HCT116 (cell line): ENCODE results near the gene TYMP. TPM values are rescaled to one million over a fixed set of nuclear protein-coding genes. Genes with fewer than 3 reads are reported as not detected.

Source experiments
- ATAC-seq: fragments of 200-7000 bp; cut with Tn5 transposase; 2 replicates; pipeline ENCODE4 v1.9.1; 2020; ENCODE audit warnings: mild to moderate bottlenecking, moderate library complexity
- BruUV-seq: library from RNA; stranded (reverse); fragments of 400-500 nt; replicated peaks from 2 replicates; lab custom pipeline; 2021; lab: Mats Ljungman, UMichigan
- CTCF ChIA-PET: fragments of 300-600 bp; sonication (Branson Sonifier 250); formaldehyde crosslinking; loops from one replicate; lab custom pipeline; 2021; ENCODE audit warnings: antibody characterized with exemption; lab: Charles Lee
- POLR2A ChIA-PET: fragments of 300-600, 350-600 bp; sonication (Branson Sonifier 250); formaldehyde crosslinking; loops from one replicate; lab custom pipeline; 2021; ENCODE audit warnings: antibody characterized with exemption; lab: Charles Lee
- RAD21 ChIA-PET, 2 experiments: fragments of 300-600 bp; sonication (Branson Sonifier 250); formaldehyde crosslinking; loops; one replicate each; lab custom pipeline; 2023; ENCODE audit warnings: low total read pairs in 2 of 2; ENCODE audit not compliant: uncharacterized antibody in 2 of 2, unreplicated experiment in 2 of 2, low non-redundant PET in 1 of 2; lab: Charles Lee
- DNase-seq: peaks from one replicate; pipeline ENCODE4 v3.0.0-alpha.2; 2010; ENCODE audit warnings: low read depth, low spot score
- H2AFZ ChIP-seq: fragments of 200-600 bp; shearing (Covaris generic), sonication (generic); 2 replicates; pipeline ENCODE4 v1.6.1; 2017; ENCODE audit warnings: low read depth, mixed run types, mixed read lengths, antibody characterized with exemption, low read length; ENCODE audit not compliant: poor library complexity, severe bottlenecking
- H3K27ac ChIP-seq: 2 replicates; pipeline ENCODE4 v1.5.1; 2012; ENCODE audit warnings: low read depth, low read length
- H3K27me3 ChIP-seq: fragments of 200-600 bp; sonication (generic); 2 replicates; pipeline ENCODE4 v1.6.1; 2016; ENCODE audit warnings: mixed run types, low read length, mixed read lengths; ENCODE audit not compliant: insufficient read depth
- H3K36me3 ChIP-seq, 2 experiments: fragments of 200-500 bp in 1 of 2; fragments of 200-600 bp in 1 of 2; sonication (Bioruptor generic) in 1 of 2; sonication (generic) in 1 of 2; 2 replicates each; pipeline versions ENCODE4 v1.5.1 to v1.6.1; 2014 to 2016; ENCODE audit warnings: low read length in 2 of 2, inconsistent platforms in 1 of 2, mixed read lengths in 1 of 2, mixed run types in 1 of 2; ENCODE audit not compliant: insufficient read depth in 2 of 2, control insufficient read depth in 1 of 2
- H3K4me1 ChIP-seq, 2 experiments: fragments of 200-600 bp in 1 of 2; sonication (generic) in 1 of 2; 2 replicates each; pipeline versions ENCODE4 v1.5.1 to v1.6.1; 2012 to 2017; ENCODE audit warnings: low read length in 2 of 2, inconsistent platforms in 1 of 2, mild to moderate bottlenecking in 1 of 2, mixed read lengths in 1 of 2, mixed run types in 1 of 2, moderate library complexity in 1 of 2; ENCODE audit not compliant: insufficient read depth in 2 of 2, control insufficient read depth in 1 of 2
- H3K4me2 ChIP-seq: fragments of 200-600 bp; sonication (generic); 2 replicates; pipeline ENCODE4 v1.6.1; 2017; ENCODE audit warnings: mixed run types, low read length, mixed read lengths
- H3K4me3 ChIP-seq, 2 experiments: fragments of 200-600 bp in 1 of 2; sonication (generic) in 1 of 2; replicated peaks in 1 of 2; 2 replicates each; pipeline ENCODE4 v1.5.1; 2011 to 2016; ENCODE audit warnings: low read length in 2 of 2, control low read depth in 1 of 2, low read depth in 1 of 2, mild to moderate bottlenecking in 1 of 2, mixed read lengths in 1 of 2, mixed run types in 1 of 2
- H3K79me2 ChIP-seq: fragments of 200-600 bp; sonication (generic); 2 replicates; pipeline ENCODE4 v1.6.1; 2017; ENCODE audit warnings: mild to moderate bottlenecking, mixed run types, low read length, moderate library complexity, mixed read lengths; ENCODE audit not compliant: insufficient read depth
- H3K9ac ChIP-seq: fragments of 200-600 bp; sonication (generic); 2 replicates; pipeline ENCODE4 v1.6.1; 2016; ENCODE audit warnings: low read length, mixed read lengths
- H3K9me2 ChIP-seq: fragments of 200-600 bp; sonication (generic), shearing (Covaris generic); 2 replicates; pipeline ENCODE4 v1.6.1; 2017; ENCODE audit warnings: mixed run types, mild to moderate bottlenecking, moderate library complexity; ENCODE audit not compliant: insufficient read depth
- H3K9me3 ChIP-seq, 2 experiments: fragments of 200-500 bp in 1 of 2; fragments of 200-600 bp in 1 of 2; sonication (Bioruptor generic) in 1 of 2; sonication (generic) in 1 of 2; 2 replicates each; pipeline ENCODE4 v1.6.1; 2014 to 2017; ENCODE audit warnings: low read length in 2 of 2, mixed read lengths in 2 of 2, inconsistent platforms in 1 of 2, low read depth in 1 of 2, mild to moderate bottlenecking in 1 of 2, mixed run types in 1 of 2, moderate library complexity in 1 of 2; ENCODE audit not compliant: control insufficient read depth in 1 of 2, insufficient read depth in 1 of 2
- H4K20me1 ChIP-seq: fragments of 200-600 bp; sonication (generic), shearing (Covaris generic); 2 replicates; pipeline ENCODE4 v1.6.1; 2017; ENCODE audit warnings: mixed run types, mild to moderate bottlenecking, moderate library complexity; ENCODE audit not compliant: insufficient read depth
- CEBPB ChIP-seq: IDR thresholded peaks from 2 replicates; pipeline ENCODE4 v1.6.1; 2012; ENCODE audit warnings: low read depth
- ELF1 ChIP-seq: IDR thresholded peaks from 2 replicates; pipeline ENCODE4 v1.6.1; 2012; ENCODE audit warnings: low read depth, borderline replicate concordance
- EZH2phosphoT487 ChIP-seq: fragments of 200-600 bp; IDR thresholded peaks from 2 replicates; pipeline ENCODE4 v1.6.1; 2018; ENCODE audit warnings: antibody characterized with exemption, borderline replicate concordance
- FOSL1 ChIP-seq: IDR thresholded peaks from 2 replicates; pipeline ENCODE4 v1.6.1; 2012; ENCODE audit warnings: low read depth
- JUND ChIP-seq: IDR thresholded peaks from 2 replicates; pipeline ENCODE4 v1.6.1; 2012
- RAD21 ChIP-seq: IDR thresholded peaks from 2 replicates; pipeline ENCODE4 v1.6.1; 2012; ENCODE audit warnings: low read depth, mild to moderate bottlenecking
- SIN3A ChIP-seq: IDR thresholded peaks from 2 replicates; pipeline ENCODE4 v1.6.1; 2012; ENCODE audit warnings: low read depth
- SRF ChIP-seq: IDR thresholded peaks from 2 replicates; pipeline ENCODE4 v1.6.1; 2012; ENCODE audit warnings: low read depth
- TCF7L2 ChIP-seq: IDR thresholded peaks from 2 replicates; pipeline ENCODE4 v1.7.0; 2011; ENCODE audit warnings: borderline replicate concordance, inconsistent platforms; ENCODE audit not compliant: insufficient read depth, insufficient read length; ENCODE audit errors: extremely low read depth
- intact Hi-C: fragments of 100-400 bp; cut with micrococcal nuclease; formaldehyde crosslinking; loops from 2 replicates; pipeline ENCODE4 v1.10.0; 2022
- total RNA-seq: library from RNA; stranded (reverse); gene quantifications from one replicate; pipeline ENCODE4 v1.2.1, GENCODE V29; 2021; ENCODE audit not compliant: unreplicated experiment
- TF ChIP-seq, protein P1 (sequence below): IDR thresholded peaks from 2 replicates; pipeline ENCODE4 v1.6.1; 2012; ENCODE audit warnings: low read depth
- TF ChIP-seq, protein P2 (sequence below): IDR thresholded peaks from 2 replicates; pipeline ENCODE4 v1.6.1; 2011; ENCODE audit warnings: mild to moderate bottlenecking, low read length, moderate library complexity; ENCODE audit not compliant: insufficient replicate concordance; ENCODE audit errors: extremely low read depth
- TF ChIP-seq, protein P3 (sequence below), 3 experiments: fragments of 200-600 bp in 1 of 3; sonication (generic) in 1 of 3; IDR thresholded peaks in 2 of 3; conservative IDR thresholded peaks in 1 of 3; 2 replicates each; pipeline ENCODE4 v1.5.1; 2012 to 2017; ENCODE audit warnings: low read depth in 2 of 3, low read length in 2 of 3, antibody characterized with exemption in 1 of 3, borderline replicate concordance in 1 of 3, control low read depth in 1 of 3, mild to moderate bottlenecking in 1 of 3, mixed read lengths in 1 of 3, mixed run types in 1 of 3, moderate library complexity in 1 of 3; ENCODE audit not compliant: insufficient read depth in 1 of 3

The TYMP gene
- total RNA-seq, 1 experiment from 2014 or later = 43.2 TPM

DNA sequence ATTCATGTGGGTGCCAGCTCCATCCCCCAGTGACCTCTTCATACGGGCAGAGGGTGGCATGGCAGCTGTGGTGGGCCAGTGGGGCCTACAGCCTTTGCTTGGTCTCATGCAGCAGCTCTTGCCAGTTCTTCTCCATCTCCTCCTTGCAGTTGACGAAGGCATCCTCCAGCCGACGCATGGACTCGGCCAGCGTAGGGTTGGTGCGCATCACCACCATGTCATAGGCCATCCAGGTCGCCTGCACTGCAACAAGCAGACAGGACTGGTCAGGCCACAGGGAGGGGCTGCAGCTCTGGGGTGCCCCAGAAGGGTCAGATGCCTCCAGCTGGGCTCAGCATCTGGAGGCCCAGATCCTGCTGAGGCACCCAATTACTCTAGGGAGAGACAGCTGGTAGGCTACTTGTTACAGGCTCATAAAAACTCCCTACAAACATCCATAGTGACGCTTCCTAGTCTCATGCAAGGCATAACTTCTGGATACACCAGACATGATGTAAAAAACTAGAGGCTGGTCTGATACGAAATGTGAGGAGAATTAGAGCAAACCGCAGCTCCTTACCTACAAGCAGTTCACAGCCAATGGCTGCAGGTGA lies 21.4 kb upstream of the TYMP start (continued):
- TF ChIP-seq, protein P1, sequence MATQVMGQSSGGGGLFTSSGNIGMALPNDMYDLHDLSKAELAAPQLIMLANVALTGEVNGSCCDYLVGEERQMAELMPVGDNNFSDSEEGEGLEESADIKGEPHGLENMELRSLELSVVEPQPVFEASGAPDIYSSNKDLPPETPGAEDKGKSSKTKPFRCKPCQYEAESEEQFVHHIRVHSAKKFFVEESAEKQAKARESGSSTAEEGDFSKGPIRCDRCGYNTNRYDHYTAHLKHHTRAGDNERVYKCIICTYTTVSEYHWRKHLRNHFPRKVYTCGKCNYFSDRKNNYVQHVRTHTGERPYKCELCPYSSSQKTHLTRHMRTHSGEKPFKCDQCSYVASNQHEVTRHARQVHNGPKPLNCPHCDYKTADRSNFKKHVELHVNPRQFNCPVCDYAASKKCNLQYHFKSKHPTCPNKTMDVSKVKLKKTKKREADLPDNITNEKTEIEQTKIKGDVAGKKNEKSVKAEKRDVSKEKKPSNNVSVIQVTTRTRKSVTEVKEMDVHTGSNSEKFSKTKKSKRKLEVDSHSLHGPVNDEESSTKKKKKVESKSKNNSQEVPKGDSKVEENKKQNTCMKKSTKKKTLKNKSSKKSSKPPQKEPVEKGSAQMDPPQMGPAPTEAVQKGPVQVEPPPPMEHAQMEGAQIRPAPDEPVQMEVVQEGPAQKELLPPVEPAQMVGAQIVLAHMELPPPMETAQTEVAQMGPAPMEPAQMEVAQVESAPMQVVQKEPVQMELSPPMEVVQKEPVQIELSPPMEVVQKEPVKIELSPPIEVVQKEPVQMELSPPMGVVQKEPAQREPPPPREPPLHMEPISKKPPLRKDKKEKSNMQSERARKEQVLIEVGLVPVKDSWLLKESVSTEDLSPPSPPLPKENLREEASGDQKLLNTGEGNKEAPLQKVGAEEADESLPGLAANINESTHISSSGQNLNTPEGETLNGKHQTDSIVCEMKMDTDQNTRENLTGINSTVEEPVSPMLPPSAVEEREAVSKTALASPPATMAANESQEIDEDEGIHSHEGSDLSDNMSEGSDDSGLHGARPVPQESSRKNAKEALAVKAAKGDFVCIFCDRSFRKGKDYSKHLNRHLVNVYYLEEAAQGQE = no peak
- no peak for TF ChIP-seq EZH2phosphoT487
- TF ChIP-seq, protein P2, sequence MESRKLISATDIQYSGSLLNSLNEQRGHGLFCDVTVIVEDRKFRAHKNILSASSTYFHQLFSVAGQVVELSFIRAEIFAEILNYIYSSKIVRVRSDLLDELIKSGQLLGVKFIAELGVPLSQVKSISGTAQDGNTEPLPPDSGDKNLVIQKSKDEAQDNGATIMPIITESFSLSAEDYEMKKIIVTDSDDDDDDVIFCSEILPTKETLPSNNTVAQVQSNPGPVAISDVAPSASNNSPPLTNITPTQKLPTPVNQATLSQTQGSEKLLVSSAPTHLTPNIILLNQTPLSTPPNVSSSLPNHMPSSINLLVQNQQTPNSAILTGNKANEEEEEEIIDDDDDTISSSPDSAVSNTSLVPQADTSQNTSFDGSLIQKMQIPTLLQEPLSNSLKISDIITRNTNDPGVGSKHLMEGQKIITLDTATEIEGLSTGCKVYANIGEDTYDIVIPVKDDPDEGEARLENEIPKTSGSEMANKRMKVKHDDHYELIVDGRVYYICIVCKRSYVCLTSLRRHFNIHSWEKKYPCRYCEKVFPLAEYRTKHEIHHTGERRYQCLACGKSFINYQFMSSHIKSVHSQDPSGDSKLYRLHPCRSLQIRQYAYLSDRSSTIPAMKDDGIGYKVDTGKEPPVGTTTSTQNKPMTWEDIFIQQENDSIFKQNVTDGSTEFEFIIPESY = no peak
- TF ChIP-seq JUND = no peak
- TF ChIP-seq CEBPB = no peak
- no peak for TF ChIP-seq RAD21

DNA sequence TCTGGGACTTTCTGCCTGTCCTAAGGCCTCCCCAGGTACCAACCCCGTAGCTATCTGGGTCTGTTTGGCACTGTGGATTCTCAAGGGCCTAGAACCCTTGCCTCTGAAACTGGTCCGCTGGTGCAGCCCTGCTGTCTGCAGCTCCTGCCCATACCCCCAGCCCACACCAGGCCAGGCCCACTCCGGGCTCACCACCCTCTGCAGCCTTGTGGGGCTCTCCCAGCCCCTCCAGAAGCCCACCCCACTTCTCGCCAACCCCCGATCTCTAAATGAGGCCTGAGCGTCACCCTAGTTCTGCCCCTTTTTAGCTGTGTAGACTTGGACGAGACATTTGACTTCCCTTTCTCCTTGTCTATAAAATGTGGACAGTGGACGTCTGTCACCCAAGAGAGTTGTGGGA lies 20.6 kb upstream of the TYMP start:
- Histone ChIP-seq H2AFZ (no peak overlapping the region), H3K4me2 (no peak overlapping the region), H3K79me2 (no peaks in the 10 kb centered on the region), H3K4me1 (no peaks in the 10 kb centered on the region), H3K9me2 (no peaks in the 10 kb centered on the region), H4K20me1 (no peaks in the 10 kb centered on the region), H3K36me3 (no peaks in the 10 kb centered on the region), H3K27me3 (no peaks in the 10 kb centered on the region), H3K9ac (no peak overlapping the region), H3K27ac (no peak overlapping the region), H3K9me3 (no peaks in the 10 kb centered on the region), H3K4me3 (no peak overlapping the region)
- DNase-seq = no peak
- ATAC-seq = no peak
- ChIA-PET POLR2A (no interaction called here), CTCF (interaction anchor here (1.0 kb wide), 1 partner anchor 12 kb away, joined by 4 read pairs; the partner anchor contains the start of gene SYCE3), RAD21 (no interaction called here)
- BruUV-seq = no TSS peak
- intact Hi-C loops = no loop called here
- TF ChIP-seq SRF (no peak), SIN3A (no peak), EZH2phosphoT487 (no peak), FOSL1 (no peak), TCF7L2 (no peak), RAD21 (no peak), ELF1 (no peak)
- TF ChIP-seq, protein P3, sequence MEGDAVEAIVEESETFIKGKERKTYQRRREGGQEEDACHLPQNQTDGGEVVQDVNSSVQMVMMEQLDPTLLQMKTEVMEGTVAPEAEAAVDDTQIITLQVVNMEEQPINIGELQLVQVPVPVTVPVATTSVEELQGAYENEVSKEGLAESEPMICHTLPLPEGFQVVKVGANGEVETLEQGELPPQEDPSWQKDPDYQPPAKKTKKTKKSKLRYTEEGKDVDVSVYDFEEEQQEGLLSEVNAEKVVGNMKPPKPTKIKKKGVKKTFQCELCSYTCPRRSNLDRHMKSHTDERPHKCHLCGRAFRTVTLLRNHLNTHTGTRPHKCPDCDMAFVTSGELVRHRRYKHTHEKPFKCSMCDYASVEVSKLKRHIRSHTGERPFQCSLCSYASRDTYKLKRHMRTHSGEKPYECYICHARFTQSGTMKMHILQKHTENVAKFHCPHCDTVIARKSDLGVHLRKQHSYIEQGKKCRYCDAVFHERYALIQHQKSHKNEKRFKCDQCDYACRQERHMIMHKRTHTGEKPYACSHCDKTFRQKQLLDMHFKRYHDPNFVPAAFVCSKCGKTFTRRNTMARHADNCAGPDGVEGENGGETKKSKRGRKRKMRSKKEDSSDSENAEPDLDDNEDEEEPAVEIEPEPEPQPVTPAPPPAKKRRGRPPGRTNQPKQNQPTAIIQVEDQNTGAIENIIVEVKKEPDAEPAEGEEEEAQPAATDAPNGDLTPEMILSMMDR (IDR thresholded peaks at IDR 0.05 in 2 of 3, conservative IDR thresholded peaks at IDR 0.05 in 1 of 3; ENCODE audit: borderline replicate concordance in 1 of 3, insufficient read depth in 1 of 3, low read depth in 2 of 3, low read length in 2 of 3) = no peak
- TF ChIP-seq, protein P1 = no peak
